ENCODE results near the gene BET1.
A peak's percentile ranks its signal among the peaks of the same experiment; 100 is the strongest.

Gene BET1, protein sequence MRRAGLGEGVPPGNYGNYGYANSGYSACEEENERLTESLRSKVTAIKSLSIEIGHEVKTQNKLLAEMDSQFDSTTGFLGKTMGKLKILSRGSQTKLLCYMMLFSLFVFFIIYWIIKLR

GRCh38 chr7:94004024-94004951, at the start of gene BET1:
Gene BET1, minus strand, starts transcription at chr7:94004355. Its CDS starts 139 bp downstream, at chr7:94004216.
- Histone ChIP-seq H3K9me3 (ENCODE audit: control insufficient read depth in 1 of 2, low read length in 2 of 2) (no peaks in the 10 kb centered on the region), H3K27me3 (ENCODE audit: control insufficient read depth in 1 of 2, insufficient read depth in 2 of 2, low read length in 2 of 2) (peaks cover 0 to 19% of the 10 kb centered on the region in 2 donors), H3K27ac (ENCODE audit: low read depth, low read length) (peak within 1 kb of the TSS; percentile 86), H3K4me3 (ENCODE audit: low read depth in 1 of 2, low read length in 2 of 2) (peak within 1 kb of the TSS; percentile 95 to 99), H3K9ac (ENCODE audit: low read depth in 1 of 2, low read length in 2 of 2) (peak within 1 kb of the TSS; percentile 95), H3K36me3 (ENCODE audit: control insufficient read depth in 1 of 2, insufficient read depth in 2 of 2, low read length in 2 of 2) (no peaks in the 10 kb centered on the region), H3K4me1 (ENCODE audit: control insufficient read depth in 1 of 2, insufficient read depth in 2 of 2, low read length in 2 of 2) (peaks cover 21 to 27% of the 10 kb centered on the region in 2 donors)

GRCh38 chr7:94053532-94053931, 49.4 kb upstream of the BET1 start:
- H3K4me1 ChIP-seq (ENCODE audit: control insufficient read depth in 1 of 2, insufficient read depth in 2 of 2, low read length in 2 of 2) = no peaks in the 10 kb centered on the region
- no peak overlapping the region for H3K27ac ChIP-seq (ENCODE audit: low read depth, low read length)
- H3K27me3 ChIP-seq (ENCODE audit: control insufficient read depth in 1 of 2, insufficient read depth in 2 of 2, low read length in 2 of 2) = no peaks in the 10 kb centered on the region
- no peaks in the 10 kb centered on the region for H3K9me3 ChIP-seq (ENCODE audit: control insufficient read depth in 1 of 2, low read length in 2 of 2)
- H3K36me3 ChIP-seq (ENCODE audit: control insufficient read depth in 1 of 2, insufficient read depth in 2 of 2, low read length in 2 of 2) = no peaks in the 10 kb centered on the region
- H3K4me3 ChIP-seq (ENCODE audit: low read depth in 1 of 2, low read length in 2 of 2) = no peak overlapping the region
- no peak overlapping the region for H3K9ac ChIP-seq (ENCODE audit: low read depth in 1 of 2, low read length in 2 of 2)

DNA sequence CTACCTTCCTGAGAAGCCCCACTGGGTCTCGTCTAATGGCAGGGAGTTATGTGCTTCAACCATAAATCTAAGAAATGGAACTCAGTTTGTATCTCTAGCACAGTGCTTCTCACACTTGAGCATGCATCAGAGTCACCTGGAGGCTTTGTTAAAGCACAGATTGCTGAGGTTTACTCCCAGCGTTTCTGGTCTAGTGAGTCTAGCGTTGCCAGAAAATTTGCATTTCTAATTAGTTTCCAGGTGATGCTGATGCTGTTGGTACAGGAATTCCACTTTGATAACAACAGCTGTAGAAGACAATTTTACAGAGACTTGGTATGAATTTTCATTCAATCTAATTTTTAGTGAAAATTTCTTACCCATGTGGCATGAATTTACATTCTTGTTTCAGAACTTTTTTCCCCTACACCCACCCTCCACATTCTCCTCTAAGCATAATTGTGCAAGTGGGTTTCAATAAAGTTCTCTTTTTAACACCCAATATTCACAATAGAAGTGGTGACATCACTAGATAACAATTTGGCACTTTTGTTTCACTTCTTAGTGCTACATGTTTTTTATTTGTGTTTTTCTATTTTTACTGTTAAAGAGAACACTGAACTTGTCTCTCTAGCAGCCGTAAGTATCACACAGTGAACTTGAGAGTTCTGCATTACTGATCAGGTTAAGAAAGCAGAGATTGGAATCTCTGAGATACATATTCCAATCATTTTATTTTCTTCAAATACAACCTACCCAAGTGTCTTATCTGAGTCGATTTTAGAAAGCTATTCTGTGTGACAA, 48.4 kb upstream of the BET1 start:
- Histone ChIP-seq H3K4me1 (ENCODE audit: control insufficient read depth in 1 of 2, insufficient read depth in 2 of 2, low read length in 2 of 2) (no peaks in the 10 kb centered on the region), H3K27me3 (ENCODE audit: control insufficient read depth in 1 of 2, insufficient read depth in 2 of 2, low read length in 2 of 2) (no peaks in the 10 kb centered on the region), H3K4me3 (ENCODE audit: low read depth in 1 of 2, low read length in 2 of 2) (no peak overlapping the region), H3K27ac (ENCODE audit: low read depth, low read length) (no peak overlapping the region), H3K9me3 (ENCODE audit: control insufficient read depth in 1 of 2, low read length in 2 of 2) (no peaks in the 10 kb centered on the region), H3K36me3 (ENCODE audit: control insufficient read depth in 1 of 2, insufficient read depth in 2 of 2, low read length in 2 of 2) (no peaks in the 10 kb centered on the region), H3K9ac (ENCODE audit: low read depth in 1 of 2, low read length in 2 of 2) (no peak overlapping the region)

GRCh38 chr7:94050046-94050445, 45.9 kb upstream of the BET1 start:
- H3K36me3 ChIP-seq (ENCODE audit: control insufficient read depth in 1 of 2, insufficient read depth in 2 of 2, low read length in 2 of 2) = no peaks in the 10 kb centered on the region
- H3K4me3 ChIP-seq (ENCODE audit: low read depth in 1 of 2, low read length in 2 of 2) = no peak overlapping the region
- H3K9me3 ChIP-seq (ENCODE audit: control insufficient read depth in 1 of 2, low read length in 2 of 2) = no peaks in the 10 kb centered on the region
- H3K4me1 ChIP-seq (ENCODE audit: control insufficient read depth in 1 of 2, insufficient read depth in 2 of 2, low read length in 2 of 2) = no peaks in the 10 kb centered on the region
- no peak overlapping the region for H3K9ac ChIP-seq (ENCODE audit: low read depth in 1 of 2, low read length in 2 of 2)
- H3K27me3 ChIP-seq (ENCODE audit: control insufficient read depth in 1 of 2, insufficient read depth in 2 of 2, low read length in 2 of 2) = no peaks in the 10 kb centered on the region
- H3K27ac ChIP-seq (ENCODE audit: low read depth, low read length) = no peak overlapping the region

- no peaks in the 10 kb centered on the region for H3K4me1 ChIP-seq (ENCODE audit: control insufficient read depth in 1 of 2, insufficient read depth in 2 of 2, low read length in 2 of 2)
- H3K36me3 ChIP-seq (ENCODE audit: control insufficient read depth in 1 of 2, insufficient read depth in 2 of 2, low read length in 2 of 2) = no peaks in the 10 kb centered on the region
- H3K9ac ChIP-seq (ENCODE audit: low read depth in 1 of 2, low read length in 2 of 2) = no peak overlapping the region
- no peak overlapping the region for H3K4me3 ChIP-seq (ENCODE audit: low read depth in 1 of 2, low read length in 2 of 2)
- no peaks in the 10 kb centered on the region for H3K27me3 ChIP-seq (ENCODE audit: control insufficient read depth in 1 of 2, insufficient read depth in 2 of 2, low read length in 2 of 2)
- H3K9me3 ChIP-seq (ENCODE audit: control insufficient read depth in 1 of 2, low read length in 2 of 2) = no peaks in the 10 kb centered on the region
- H3K27ac ChIP-seq (ENCODE audit: low read depth, low read length) = no peak overlapping the region
Measured at GRCh38 chr7:94049615-94050014, 45.5 kb upstream of the BET1 start.

DNA sequence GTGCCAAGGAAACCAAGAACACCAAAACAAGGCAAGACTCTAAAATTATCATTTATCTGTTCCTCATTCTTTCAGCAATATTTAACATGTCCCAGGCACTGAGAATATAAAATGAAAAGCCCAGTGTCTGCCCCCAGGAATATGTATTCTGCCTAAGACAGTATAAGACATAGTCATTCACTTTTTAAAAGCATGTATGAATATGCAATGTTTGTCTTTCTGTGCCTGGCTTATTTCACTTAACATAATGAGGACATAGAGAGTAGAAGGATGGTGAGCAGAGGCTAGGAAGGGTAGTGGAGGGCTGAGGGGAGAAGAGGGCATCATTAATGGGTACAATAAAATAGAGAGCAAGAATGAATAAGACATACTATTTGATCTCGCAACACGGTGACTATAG, 44.6 kb upstream of the BET1 start:
- Histone ChIP-seq H3K4me3 (ENCODE audit: low read depth in 1 of 2, low read length in 2 of 2) (no peak overlapping the region), H3K9ac (ENCODE audit: low read depth in 1 of 2, low read length in 2 of 2) (no peak overlapping the region), H3K9me3 (ENCODE audit: control insufficient read depth in 1 of 2, low read length in 2 of 2) (no peaks in the 10 kb centered on the region), H3K36me3 (ENCODE audit: control insufficient read depth in 1 of 2, insufficient read depth in 2 of 2, low read length in 2 of 2) (no peaks in the 10 kb centered on the region), H3K27ac (ENCODE audit: low read depth, low read length) (no peak overlapping the region), H3K4me1 (ENCODE audit: control insufficient read depth in 1 of 2, insufficient read depth in 2 of 2, low read length in 2 of 2) (no peaks in the 10 kb centered on the region), H3K27me3 (ENCODE audit: control insufficient read depth in 1 of 2, insufficient read depth in 2 of 2, low read length in 2 of 2) (no peaks in the 10 kb centered on the region)

DNA sequence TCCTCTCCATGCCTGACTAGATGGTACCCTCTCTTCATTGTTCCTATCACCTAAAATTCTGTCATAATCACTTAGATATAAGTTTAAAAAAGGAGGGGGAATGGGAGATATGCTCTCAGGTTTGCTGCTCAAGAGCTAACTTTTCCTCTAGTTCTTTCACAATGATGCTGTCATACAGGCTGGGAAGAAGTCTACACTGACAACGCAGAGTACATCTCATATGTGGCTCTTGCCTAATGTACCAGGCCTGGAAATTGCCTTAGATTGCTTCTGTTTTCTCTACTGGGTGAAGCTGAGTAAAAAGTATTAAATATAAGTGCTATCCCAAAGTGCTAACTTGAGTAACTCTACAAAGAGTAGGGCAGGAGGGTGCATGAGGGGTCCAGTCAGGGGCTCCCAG, 43.8 kb upstream of the BET1 start:
- H3K27me3 ChIP-seq (ENCODE audit: control insufficient read depth in 1 of 2, insufficient read depth in 2 of 2, low read length in 2 of 2) = no peaks in the 10 kb centered on the region
- no peak overlapping the region for H3K4me3 ChIP-seq (ENCODE audit: low read depth in 1 of 2, low read length in 2 of 2)
- no peak overlapping the region for H3K27ac ChIP-seq (ENCODE audit: low read depth, low read length)
- H3K9me3 ChIP-seq (ENCODE audit: control insufficient read depth in 1 of 2, low read length in 2 of 2) = no peaks in the 10 kb centered on the region
- H3K9ac ChIP-seq (ENCODE audit: low read depth in 1 of 2, low read length in 2 of 2) = no peak overlapping the region
- no peaks in the 10 kb centered on the region for H3K4me1 ChIP-seq (ENCODE audit: control insufficient read depth in 1 of 2, insufficient read depth in 2 of 2, low read length in 2 of 2)
- no peaks in the 10 kb centered on the region for H3K36me3 ChIP-seq (ENCODE audit: control insufficient read depth in 1 of 2, insufficient read depth in 2 of 2, low read length in 2 of 2)

DNA sequence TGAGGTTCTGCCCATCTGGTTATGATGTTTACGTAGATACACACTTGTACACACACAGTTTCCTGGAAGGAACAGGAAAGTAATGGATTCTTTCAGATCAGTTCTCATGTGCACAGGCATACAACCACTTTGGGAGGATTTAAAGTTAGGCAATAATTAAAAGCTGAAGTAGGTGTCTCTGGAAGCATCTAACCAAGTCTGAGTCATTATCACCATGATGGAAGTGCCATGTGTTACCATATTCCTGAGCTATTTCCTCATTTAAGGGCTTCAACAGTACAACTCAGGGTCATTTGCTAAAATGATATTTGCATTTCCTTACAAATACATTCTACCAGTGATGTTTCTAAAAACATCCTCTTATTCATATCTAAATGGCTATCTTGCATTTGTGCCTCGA, 41.4 kb upstream of the BET1 start:
- Histone ChIP-seq H3K9ac (ENCODE audit: low read depth in 1 of 2, low read length in 2 of 2) (no peak overlapping the region), H3K27me3 (ENCODE audit: control insufficient read depth in 1 of 2, insufficient read depth in 2 of 2, low read length in 2 of 2) (no peaks in the 10 kb centered on the region), H3K9me3 (ENCODE audit: control insufficient read depth in 1 of 2, low read length in 2 of 2) (no peaks in the 10 kb centered on the region)

GRCh38 chr7:94044806-94045205, 40.7 kb upstream of the BET1 start:
- no peak overlapping the region for H3K27ac ChIP-seq (ENCODE audit: low read depth, low read length)
- H3K4me3 ChIP-seq (ENCODE audit: low read depth in 1 of 2, low read length in 2 of 2) = no peak overlapping the region
- H3K36me3 ChIP-seq (ENCODE audit: control insufficient read depth in 1 of 2, insufficient read depth in 2 of 2, low read length in 2 of 2) = no peaks in the 10 kb centered on the region
- H3K9me3 ChIP-seq (ENCODE audit: control insufficient read depth in 1 of 2, low read length in 2 of 2) = no peaks in the 10 kb centered on the region
- H3K27me3 ChIP-seq (ENCODE audit: control insufficient read depth in 1 of 2, insufficient read depth in 2 of 2, low read length in 2 of 2) = no peaks in the 10 kb centered on the region
- H3K4me1 ChIP-seq (ENCODE audit: control insufficient read depth in 1 of 2, insufficient read depth in 2 of 2, low read length in 2 of 2) = no peaks in the 10 kb centered on the region
- no peak overlapping the region for H3K9ac ChIP-seq (ENCODE audit: low read depth in 1 of 2, low read length in 2 of 2)

More for the DNA sequence above, 41.4 kb upstream of the BET1 start:
- H3K27ac ChIP-seq (ENCODE audit: low read depth, low read length) = no peak overlapping the region
- H3K4me3 ChIP-seq (ENCODE audit: low read depth in 1 of 2, low read length in 2 of 2) = no peak overlapping the region
- H3K4me1 ChIP-seq (ENCODE audit: control insufficient read depth in 1 of 2, insufficient read depth in 2 of 2, low read length in 2 of 2) = no peaks in the 10 kb centered on the region
- no peaks in the 10 kb centered on the region for H3K36me3 ChIP-seq (ENCODE audit: control insufficient read depth in 1 of 2, insufficient read depth in 2 of 2, low read length in 2 of 2)

- H3K9me3 ChIP-seq (ENCODE audit: control insufficient read depth in 1 of 2, low read length in 2 of 2) = no peaks in the 10 kb centered on the region
- H3K27ac ChIP-seq (ENCODE audit: low read depth, low read length) = no peak overlapping the region
- no peak overlapping the region for H3K9ac ChIP-seq (ENCODE audit: low read depth in 1 of 2, low read length in 2 of 2)
- H3K36me3 ChIP-seq (ENCODE audit: control insufficient read depth in 1 of 2, insufficient read depth in 2 of 2, low read length in 2 of 2) = no peaks in the 10 kb centered on the region
- H3K4me3 ChIP-seq (ENCODE audit: low read depth in 1 of 2, low read length in 2 of 2) = no peak overlapping the region
- H3K27me3 ChIP-seq (ENCODE audit: control insufficient read depth in 1 of 2, insufficient read depth in 2 of 2, low read length in 2 of 2) = peaks cover 0 to under 1% of the 10 kb centered on the region in 2 donors
- no peaks in the 10 kb centered on the region for H3K4me1 ChIP-seq (ENCODE audit: control insufficient read depth in 1 of 2, insufficient read depth in 2 of 2, low read length in 2 of 2)
Measured at GRCh38 chr7:94043299-94043698, 39.1 kb upstream of the BET1 start.
